NCI-H526 (cell line): ENCODE results near the gene PTGIS.

Experiments
- DNase-seq, 2 experiments: peaks; one replicate each; lab custom pipeline; 2025; lab: John Stamatoyannopoulos, UW

The PTGIS gene

DNA sequence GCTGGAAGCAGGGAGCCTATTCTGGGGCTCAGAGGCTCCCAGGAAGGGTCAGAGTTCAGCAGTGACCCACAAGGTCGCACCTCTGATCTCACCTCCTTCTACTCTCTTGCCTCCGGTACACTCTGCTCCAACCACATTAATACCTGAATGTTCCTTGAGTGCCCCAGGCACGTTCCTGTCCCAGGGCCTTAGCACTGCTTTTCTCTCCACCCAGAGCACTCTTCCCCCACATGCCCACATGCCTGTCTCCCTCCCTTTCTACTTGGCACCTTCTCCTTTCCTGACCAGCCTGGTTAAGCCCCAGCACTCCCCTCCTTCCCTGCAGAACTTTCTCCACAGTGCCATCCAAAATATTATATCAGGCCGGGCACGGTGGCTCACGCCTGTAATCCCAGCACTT, 98.9 kb downstream of the PTGIS start:
- DNase-seq = no peak

DNA sequence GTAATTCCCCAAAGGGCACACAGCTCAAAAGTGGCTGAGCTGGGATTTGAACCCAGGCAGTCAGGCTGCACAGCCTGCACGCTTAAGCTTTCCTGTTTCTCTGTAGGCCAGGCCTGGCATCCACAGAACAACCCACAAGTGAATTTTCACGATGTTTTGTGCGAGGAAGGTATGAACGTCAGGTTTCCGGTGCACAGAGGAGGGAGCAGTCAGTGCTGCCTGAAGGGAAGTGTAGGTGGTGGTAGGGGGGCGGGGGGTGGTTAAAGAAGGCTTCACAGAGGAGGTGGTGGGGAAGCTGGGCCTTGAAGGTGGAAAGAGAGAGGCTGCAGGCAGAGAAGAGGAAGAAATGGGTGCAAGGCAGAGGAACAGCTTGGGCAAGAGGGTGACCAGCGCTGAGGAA, 99.5 kb downstream of the PTGIS start:
- DNase-seq = no peak

DNA sequence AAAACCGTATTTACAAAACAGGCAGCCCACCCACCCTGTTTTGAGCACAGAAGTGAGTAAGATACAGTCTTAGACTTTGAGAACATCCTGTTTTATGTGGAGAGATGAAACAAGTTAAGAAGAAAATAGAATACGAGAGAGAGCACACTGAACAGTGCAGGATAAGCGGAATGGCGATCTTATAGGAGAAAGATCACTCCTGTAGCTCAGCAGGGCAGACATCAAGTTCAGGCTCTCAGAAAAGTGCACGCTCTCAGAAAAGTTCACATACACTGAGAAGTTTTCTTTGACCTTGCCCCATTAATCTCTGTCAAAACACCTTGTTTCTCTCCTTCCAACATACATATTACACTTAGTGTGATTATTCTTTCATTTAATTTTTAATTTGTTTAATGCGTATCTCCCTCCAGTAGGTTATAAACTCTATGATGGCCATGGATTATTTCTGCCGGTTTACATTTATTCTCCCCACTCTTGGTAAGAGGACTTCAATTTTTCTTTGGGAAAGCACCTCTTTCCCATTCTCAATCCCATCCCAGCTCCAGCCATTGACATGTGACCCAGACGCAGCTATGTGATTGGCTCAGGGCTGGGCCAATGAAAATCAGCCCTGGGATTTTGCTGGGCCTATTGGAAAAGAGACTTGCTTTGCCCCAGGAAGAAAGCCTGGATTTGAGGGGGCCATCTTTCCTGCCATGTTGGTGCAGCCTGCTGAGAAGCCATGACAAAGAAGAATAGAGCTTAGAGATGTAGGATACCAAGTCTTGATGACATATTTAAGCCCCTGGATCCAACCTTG, 101.6 kb downstream of the PTGIS start:
- DNase-seq = no peak

DNA sequence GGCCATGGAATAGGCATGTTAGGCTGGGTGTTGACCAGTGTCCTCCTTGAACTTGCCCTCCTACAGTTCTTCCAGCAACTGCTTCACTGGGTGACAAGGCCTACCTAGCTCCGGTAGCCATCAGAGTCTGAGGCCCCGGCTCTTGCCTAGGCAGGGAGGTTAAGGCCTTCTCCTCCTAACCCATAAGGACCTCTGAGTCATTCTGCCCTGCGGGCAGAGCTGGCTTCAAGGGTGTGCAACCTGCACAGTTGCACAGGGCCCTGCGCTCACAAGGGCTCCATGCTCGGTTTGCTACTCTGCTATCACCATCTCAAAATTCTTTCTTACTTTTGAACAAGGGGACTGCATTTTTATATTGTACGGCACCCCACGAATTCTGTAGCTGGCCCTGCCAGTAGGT, 103.4 kb downstream of the PTGIS start:
- no peak for DNase-seq

DNA sequence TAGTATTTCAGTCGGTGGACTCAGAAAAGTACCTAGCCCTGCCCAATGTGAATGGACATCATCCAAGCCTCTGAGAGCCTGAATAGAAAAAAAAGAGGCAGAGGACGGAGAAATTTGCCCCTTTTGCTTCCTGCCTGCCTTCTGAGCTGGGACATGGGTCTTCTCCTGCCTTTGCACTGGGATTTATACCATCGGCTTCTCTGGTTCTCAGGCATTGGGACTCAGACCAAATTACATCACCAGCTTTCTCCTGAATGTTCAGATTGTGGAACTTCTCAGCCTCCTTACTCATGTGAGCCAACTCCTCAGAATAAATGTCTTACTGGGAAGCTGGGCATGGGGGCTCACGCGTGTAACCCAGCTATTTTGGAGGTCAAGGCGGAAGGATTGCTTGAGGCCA, 105.3 kb downstream of the PTGIS start:
- DNase-seq = no peak

DNA sequence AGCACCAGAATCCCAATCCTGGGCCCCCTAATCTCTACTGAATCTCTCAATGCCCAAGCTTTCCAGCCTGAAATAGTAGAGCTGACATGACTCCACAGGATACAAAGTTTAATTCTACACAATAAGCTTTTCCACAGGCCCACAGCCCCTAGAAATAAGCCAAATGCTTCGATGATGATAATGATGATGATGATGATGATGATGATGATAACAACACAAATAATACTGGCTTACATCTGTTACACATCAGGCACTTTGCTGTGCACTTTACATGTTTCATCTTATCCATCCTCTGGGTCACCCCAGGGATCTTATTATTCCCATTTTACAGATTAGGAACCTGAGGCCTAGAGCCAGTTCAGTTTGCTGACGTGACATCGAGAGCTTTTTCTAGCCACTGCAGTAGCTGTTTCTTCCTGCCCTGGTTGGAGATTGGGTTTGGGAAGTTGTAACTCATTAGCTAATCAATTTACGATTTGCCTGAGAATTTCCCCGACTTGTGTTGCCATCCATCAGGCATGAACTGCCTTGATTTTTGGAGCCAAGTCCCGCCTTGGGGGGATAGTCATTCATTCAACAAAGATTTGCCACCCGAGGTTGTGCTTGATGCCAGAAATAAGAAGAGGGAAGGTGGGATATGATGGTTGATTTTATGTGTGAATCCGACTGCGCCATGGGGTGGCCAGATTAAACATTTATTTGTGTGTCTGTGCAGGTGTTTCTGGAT, 105.9 kb downstream of the PTGIS start:
- no peak for DNase-seq

DNA sequence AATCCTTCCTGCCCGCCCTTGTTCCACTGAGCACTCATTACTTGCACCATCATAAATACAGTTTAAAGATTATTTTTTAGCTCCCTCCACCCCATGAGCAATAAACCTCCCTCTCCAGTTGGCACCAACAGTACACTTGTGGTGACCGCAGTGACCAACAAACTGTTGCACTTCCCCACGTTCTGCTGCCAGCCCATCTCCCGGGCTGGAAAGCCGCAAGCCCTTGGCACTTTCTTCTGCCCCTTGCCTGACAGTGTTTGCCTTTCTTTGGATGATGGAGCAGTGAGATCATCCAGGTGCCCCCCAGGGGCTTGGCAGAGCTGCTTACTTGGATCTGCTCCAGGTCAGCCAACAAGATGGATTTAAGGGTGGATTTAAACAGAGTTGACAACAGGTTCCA, 107.0 kb downstream of the PTGIS start:
- no peak for DNase-seq

DNA sequence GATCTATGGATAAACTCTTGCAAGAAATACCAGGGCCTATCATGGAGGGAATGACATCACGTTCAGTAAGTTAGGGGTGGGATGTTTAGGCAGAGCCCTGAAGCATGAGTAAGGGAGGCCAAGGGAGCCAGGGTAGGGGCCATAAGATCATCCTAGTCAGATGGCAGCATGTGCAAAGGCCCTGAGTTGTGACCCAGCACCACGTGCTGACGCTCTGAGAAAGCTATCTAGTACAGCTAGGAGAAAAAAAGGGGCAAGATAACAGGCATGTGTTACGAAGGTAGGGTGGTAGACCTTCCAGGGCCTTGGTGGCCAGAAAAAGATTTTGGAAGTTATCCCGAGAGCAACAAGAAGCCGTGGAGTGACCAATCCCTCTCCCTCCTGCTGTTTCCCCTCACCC, 107.8 kb downstream of the PTGIS start:
- DNase-seq = no peak

DNA sequence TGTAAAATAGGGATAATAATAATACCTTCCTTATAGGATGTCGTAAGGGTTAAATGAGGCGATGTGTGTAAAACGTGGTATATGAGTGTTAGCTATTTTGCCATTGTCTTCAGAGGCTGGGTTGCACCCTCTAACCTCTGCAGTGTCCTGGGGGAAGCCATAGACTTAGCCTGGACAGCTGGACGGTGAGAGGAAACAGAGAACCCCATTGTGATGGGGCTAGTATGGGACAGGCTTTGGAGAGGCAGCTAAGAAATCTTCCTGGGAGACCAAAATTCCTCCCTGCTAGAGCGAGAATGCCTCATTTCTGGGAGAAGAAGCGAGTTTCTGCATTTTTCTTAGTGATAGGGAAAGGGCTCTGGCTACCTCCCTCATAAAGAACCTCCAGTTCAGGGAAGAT, 108.3 kb downstream of the PTGIS start:
- no peak for DNase-seq

DNA sequence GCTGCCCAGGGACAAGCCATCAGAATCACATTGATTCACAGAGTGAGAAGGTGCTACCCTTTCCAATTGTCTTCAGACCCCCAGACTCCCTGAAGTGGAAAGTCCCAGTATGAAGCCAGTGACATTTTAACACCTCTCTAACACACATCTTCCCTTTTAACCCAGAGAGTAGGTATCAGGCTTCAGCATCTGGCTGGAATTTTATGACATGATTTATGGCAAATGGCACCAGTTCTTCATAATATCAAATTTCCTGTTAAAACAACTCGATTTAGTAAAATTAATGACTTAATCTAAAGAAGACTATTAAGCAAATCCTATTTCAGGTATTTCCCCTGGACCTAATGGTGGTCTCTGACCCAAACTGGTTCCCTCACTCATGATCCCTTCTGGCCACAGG, 110.5 kb downstream of the PTGIS start:
- DNase-seq = no peak

DNA sequence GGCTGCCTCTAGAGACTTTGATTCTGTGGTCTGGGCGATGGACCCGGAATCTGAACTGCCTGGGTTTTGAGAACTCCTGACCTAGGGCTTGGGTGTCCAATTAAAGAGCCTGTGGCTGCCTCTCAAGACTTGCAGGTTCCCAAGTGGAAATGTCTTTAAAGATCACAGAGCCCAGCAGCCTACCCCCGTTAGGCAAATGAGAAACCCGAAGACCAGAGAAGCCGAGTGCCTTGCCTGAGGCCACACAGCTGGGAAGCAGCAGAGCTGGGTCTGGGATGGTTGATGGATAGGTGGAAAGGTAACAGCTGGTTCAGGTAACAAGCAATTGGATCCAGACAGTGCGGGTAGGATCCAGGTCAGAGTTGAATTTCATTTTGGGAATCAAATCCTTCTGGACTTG, 111.3 kb downstream of the PTGIS start:
- no peak for DNase-seq

DNA sequence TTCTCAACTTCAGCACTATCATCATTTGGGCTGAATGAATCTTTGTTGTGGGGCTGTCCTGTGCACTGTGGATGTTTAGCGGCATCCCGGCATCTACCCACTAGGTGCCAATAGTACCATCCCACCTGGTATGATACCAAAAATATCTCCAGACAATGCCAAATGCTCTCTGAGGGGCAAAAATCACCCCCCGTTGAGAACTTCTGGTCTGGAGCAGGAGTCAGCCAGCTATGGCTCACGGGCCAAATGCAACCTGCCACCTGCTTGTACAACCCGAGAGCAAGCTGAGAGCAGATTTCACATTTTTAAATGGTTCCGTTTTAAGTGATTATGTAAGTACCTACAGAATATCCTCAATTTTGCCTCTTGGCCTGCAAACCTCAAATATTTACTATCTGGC, 112.2 kb downstream of the PTGIS start:
- no peak for DNase-seq
